HG03565 (cell line): ENCODE results near the gene IER2.
"Not testable (repeated sequence)": the region's sequence is repeated elsewhere in the genome, so short reads cannot be mapped to it uniquely, and the experiment has no call there.

ENCODE experiments used
- ATAC-seq: cut with Tn5 transposase; IDR thresholded peaks from one replicate; pipeline ENCODE4 v1.9.1; 2021; ENCODE audit warnings: mild to moderate bottlenecking, moderate library complexity; ENCODE audit not compliant: unreplicated experiment

IER2 gene

DNA sequence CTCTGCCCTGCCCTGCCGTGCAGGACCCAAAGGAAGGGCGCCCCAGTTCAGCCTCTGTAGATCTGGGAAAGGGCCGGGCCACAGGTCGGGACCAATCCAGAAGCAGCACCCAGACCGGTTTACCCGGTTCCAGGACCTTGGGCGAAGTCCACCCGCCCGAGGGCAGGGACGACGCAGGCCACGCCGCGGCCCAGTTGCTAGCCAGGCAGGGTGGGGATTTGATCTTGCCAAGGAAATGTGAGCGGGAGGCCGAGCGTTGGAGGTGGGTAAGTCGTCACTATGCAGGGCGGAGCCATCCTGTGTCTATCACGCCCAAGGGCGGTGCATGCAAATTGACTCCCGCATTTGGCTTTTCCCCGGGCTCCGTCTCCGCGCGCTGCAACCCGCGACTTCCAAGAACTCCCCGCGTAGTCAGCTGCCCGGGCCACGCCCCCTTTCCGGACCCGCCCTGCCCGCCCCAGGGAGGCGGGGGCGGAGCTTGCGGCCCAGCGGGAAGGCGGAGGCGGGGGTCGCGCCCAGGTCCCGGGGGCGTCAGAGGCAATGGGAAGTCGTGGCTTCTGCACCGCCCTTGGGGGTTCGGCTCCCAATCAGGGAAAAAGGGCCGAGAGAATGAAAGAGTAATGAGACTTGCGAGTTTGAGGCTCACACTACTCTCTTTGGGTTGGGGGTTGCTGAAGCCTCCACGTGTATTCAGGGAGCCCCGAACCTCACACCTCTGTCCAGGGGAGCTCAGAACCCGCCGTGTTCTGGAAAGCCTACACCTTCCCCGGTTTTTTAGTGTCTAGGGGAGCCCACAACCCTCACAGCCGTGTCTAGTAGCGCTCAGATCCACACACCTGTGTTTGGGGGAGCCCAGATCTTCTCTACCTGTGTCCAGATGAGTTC is 12.8 kb downstream of the IER2 start:
- ATAC-seq = no peak

- ATAC-seq = no peak
These were observed 13.6 kb downstream of the IER2 start for GRCh38 chr19:13163609-13164342.

- ATAC-seq = no peak
These were observed 14.3 kb downstream of the IER2 start for GRCh38 chr19:13164343-13165161.

DNA sequence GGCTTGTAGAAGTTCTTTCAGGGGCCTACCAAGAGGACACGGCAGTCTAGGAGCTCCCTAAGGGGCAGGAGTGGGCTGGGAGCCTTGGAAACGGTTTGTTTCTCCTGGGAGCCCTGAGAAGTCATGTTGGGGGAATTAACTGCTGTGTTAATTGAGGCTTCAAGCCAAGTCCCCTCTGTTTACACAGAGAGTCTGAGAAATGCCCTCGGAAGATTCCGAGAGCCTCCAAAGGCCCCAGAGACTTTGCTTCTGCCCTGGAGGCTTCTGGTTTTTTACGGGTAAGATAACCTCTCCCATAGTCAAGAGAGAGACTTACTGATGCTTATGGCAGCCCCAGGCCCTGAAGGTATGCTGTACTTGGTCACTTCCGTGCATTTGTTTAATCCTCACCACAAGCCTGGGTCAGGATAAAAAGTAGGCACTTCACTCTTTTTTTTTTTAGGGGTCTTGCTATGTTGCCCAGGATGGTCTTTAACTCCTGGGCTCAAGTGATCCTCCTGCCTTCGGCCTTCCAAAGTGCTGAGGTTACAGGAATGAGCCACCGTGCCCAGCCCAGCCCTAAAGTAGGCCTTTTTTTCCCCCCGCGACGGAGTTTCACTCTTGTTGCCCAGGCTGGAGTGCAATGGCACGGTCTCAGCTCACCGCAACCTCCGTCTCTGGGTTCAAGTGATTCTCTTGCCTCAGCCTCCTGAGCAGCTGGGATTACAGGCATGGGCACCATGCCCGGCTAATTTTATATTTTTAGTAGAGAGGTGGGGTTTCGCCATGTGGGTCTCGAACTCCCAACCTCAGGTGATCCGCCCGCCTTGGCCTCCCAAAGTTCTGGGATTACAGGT is 15.2 kb downstream of the IER2 start:
- no peak for ATAC-seq

DNA sequence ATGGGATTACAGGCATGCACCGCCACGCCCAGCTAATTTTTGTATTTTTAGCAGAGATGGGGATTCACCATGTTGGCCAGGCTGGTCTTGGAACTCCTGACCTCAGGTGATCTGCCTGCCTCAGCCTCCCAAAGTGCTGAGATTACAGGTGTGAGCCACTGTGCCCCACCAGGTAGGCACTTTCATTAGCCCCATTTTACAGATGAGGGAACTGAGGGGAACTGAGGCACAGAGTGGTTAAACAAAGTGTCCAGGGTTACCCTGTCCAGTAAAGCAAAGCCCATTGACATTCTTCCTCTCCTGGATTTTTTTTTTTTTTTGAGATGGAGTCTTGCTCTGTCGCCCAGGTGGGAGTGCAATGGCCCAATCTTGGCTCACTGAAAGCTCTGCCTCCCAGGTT is 15.9 kb downstream of the IER2 start:
- ATAC-seq = not testable (repeated sequence)

GRCh38 chr19:13169769-13170168 is 19.6 kb downstream of the IER2 start:
- ATAC-seq = no peak

DNA sequence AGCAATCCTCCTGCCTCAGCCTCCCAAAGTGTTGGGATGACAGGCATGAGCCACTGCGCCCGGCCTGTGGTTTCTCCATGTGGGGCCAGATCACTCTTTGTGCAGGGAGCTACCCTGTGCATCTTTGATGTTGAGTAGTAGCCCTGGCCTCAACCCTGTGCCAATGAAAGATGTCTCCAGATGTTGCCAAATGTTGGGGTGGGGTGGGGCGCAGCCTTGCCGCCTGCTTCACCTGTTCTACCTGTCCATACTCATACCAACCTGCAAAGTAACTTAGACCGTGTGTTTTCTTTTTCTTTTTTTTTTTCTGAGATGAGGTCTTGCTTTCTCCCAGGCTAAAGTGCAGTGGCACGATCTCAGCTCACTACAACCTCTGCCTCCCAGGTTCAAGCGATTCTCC is 20.9 kb downstream of the IER2 start:
- ATAC-seq = no peak

DNA sequence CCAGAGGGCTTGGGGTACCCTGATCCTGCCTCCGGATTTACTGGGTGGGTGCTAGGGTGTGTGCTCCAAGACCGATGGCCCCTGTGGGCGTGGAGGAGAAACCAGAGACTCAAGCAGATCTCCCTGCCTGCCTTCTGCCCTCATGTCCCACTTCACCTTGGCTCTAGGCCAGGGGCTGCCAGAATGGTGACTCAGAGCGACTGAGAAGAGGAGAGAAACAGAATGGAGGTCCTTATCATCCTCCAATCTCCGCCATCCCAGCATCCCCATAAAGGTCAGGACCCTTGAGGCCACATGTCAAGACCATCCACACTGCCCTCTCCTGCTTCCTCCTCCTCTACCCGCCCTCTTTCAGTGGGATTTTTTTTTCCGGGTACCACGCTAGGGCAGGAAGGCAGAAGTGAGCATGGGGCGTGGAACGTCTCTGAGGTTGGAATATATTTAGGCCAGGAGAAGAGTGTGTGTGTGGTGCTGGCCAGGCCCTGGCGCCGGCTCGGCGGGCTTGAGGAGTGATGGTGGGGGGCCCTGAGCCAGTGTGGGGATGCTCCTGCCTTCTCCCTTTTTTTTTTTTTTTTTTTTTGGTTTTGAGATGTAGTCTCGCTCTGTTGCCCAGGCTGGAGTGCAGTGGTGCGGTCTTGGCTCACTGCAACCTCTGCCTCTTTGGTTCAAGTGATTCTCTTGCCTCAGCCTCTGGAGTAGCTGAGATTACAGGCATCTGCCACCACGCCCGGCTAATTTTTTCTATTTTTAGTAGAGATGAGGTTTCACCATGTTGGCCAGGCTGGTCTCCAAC is 22.3 kb downstream of the IER2 start:
- ATAC-seq = no peak

DNA sequence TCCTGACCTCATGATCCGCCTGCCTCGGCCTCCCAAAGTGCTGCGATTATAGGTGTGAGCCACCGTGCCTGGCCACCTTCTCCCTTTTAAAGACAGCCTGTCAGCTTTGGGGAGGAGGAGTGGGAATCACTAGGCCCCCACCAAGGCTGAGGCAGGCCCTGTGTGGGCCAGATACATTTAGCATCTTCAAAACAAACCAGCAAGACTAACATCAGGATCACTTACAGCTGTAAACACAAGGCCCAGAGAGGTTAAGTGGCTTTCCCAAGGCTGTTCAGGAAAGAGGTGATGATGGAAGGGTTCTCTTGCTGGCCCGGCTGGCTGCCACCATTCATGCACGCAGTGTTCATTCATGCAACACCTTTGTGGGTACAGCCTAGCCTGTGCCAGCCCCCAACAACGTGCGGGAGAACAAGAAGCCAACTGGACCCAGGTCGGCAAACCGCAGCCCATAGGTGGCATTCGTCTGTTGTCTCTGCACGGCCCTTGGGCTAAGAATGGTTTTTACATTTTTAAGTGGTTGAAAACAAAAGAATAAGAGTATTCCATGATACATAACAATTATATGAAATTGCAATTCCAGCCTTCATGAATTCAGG is 23.0 kb downstream of the IER2 start:
- no peak for ATAC-seq

DNA sequence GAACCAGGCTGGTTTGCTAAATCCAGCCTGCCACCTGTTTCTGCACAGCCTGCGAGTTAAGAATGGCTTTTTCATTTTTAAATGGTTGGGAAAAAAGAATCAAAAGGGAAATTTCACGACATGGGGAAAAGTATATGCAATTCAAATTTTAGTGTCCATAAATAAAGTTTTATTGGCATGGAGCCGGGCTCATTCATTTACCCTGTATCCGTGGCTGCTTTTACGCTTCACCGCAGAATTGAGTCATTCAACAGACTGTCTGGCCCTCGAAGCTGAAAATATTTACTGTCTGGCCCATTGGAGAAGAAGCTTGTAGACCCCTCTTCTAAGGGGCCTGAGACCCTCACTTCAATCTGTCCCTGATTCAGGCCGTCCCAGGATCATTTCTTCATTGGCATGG is 26.1 kb downstream of the IER2 start:
- no peak for ATAC-seq

DNA sequence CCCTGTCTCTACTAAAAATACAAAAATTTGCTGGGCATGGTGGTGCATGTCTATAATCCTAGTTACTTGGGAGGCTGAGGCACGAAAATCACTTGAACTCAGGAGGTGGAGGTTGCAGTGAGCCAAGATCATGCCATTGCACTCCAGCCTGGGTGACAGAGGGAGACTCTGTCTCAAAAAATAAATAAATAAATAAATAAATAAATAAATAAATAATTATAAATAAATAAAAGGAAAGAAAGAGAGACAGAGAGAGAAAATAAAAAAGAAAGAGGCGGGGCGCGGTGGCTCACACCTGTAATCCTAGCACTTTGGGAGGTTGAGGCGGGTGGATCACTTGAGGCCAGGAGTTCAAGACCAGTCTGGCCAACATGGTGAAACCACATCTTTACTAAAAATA is 27.4 kb downstream of the IER2 start:
- not testable (repeated sequence) for ATAC-seq

DNA sequence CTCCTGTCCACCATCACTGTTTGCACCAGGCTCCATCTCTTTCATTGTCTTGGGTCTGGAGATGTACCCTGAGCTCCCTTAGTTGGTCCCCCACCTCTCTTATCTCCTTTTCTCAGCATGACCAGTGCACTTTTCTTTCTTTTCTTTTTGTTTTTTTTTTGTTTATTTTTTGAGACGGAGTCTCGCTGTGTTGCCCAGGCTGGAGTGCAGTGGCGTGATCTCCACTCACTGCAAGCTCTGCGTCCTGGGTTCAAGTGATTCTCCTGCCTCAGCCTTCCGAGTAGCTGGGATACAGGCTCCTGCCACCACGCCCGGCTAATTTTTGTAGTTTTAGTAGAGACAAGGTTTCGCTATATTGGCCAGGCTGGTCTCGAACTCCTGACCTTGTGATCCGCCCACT is 28.1 kb downstream of the IER2 start:
- ATAC-seq = not testable (repeated sequence)

- no peak for ATAC-seq
These were observed 31.7 kb downstream of the IER2 start for GRCh38 chr19:13181747-13182388.

- ATAC-seq = not testable (repeated sequence)
These were observed 34.7 kb downstream of the IER2 start for GRCh38 chr19:13184926-13185325.

GRCh38 chr19:13185763-13186657 is 35.8 kb downstream of the IER2 start:
- ATAC-seq = not testable (repeated sequence)

GRCh38 chr19:13186688-13187087 is 36.5 kb downstream of the IER2 start:
- not testable (repeated sequence) for ATAC-seq

DNA sequence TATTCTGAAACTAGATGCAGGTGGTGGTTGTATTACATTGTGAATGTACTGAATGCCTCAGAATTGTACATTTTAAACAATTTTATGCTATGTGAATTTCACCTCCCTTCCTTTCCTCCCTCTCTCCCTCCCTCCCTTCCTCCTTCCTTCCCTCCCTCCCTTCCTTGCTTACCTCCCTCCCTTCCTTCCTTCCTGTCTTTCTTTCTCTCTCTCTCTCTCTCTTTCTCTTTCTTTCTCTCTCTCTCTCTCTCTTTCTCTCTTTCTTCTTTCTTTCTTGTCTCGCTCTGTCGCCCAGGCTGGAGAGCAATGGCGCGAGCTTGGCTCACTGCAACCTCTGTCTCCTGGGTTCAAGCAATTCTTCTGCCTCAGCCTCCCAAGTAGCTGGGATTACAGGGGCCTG is 37.2 kb downstream of the IER2 start:
- ATAC-seq = no peak

- ATAC-seq = no peak
These were observed 39.4 kb downstream of the IER2 start for GRCh38 chr19:13189600-13189999.
